HG03558 (cell line): ENCODE data around the gene SSBP3.

Experiments used
- ATAC-seq: cut with Tn5 transposase; IDR thresholded peaks from one replicate; pipeline ENCODE4 v1.9.1; 2021; ENCODE audit warnings: moderate number of reproducible peaks; ENCODE audit not compliant: unreplicated experiment; ENCODE audit errors: extremely low read depth

Gene SSBP3

GRCh38 chr1:54274881-54275280 lies 131.3 kb downstream of the SSBP3 start:
- no peak for ATAC-seq

DNA sequence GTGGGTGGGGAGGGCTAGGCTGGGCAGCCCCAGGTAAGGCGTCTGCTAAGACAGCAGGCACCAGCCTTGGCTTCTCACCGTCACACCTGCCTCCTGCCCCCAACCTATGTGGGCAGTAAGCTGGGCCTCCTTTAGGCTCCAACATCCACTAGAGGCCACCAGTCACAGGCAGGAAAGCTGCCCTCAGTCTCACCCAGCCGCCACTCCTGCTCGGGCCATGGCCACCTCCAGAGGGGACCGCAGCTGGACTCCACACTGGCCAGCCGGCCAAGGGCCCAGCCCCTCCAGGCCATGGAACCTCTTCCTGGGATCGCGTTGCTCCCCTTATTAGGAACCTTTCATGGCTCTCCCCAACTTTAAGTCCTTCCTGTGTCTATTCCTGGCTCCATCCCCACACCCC lies 131.7 kb downstream of the SSBP3 start:
- ATAC-seq, result no peak

DNA sequence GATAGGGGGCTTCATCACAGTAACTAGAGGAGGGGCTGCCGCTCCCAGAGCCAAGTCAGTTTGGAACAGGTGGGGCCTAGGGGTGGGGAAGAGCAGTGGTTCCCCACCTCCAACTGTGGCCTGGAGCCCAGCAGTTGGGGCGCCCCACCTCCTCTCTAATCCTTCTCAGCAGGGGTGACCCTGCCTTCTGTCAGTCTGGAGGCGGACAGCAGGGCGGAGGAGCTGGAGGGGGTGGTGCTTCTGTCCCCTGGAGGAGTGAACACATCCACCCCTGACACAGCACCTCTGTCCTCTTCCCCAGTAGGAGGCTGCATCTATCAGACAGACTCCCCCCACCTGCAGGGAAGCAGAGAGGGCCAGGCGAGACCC lies 132.4 kb downstream of the SSBP3 start:
- no peak for ATAC-seq

DNA sequence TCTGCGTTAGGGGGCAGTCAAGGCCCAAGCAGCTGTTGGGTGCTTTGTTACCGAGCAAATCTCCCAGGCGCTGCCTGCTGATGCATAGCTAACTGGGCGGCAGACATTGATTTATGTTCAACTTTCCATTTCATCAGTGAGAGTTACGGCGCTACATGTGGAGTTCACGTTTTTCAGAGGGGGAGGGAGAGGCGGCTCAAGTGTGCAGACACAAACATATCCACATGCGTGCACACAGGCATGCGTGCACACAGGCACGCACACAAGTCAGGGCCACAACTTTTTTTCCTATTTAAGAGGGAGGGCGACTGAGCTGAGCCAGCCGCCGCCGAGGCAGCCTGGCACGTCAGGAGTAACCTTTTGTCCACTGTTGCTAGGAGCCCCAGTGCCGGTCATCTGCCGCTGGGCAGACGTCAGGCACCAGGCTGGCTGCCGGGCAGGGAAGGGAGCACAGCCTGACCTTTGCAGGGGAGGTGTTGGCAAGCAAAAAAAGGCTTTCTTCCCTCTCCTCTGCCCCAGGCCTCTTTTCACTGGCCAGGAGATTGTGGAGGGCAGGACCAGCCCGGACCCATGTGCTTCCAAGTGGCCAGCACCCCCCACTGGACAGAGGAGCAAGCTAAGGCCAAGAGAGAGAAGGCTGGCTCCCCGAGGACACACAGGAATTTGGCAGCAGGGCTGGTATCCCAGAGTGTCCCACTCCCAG lies 133.0 kb downstream of the SSBP3 start:
- ATAC-seq, result no peak

DNA sequence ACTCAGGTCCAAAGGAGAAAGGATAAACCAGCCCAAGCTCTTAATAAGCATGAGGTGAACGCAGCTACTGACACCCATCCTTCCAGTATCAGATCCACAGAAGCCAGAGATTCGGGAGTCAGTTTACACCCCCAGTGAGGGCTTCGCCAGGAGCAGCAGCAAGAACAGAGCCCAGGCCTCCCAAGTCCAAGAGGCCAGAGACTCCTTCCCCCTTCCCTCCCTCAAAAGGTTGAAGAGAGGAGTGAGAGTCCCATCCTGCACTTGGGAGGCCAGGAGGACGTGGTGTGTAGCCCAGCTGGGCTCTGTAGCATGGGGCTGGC lies 133.5 kb downstream of the SSBP3 start:
- ATAC-seq, result no peak

DNA sequence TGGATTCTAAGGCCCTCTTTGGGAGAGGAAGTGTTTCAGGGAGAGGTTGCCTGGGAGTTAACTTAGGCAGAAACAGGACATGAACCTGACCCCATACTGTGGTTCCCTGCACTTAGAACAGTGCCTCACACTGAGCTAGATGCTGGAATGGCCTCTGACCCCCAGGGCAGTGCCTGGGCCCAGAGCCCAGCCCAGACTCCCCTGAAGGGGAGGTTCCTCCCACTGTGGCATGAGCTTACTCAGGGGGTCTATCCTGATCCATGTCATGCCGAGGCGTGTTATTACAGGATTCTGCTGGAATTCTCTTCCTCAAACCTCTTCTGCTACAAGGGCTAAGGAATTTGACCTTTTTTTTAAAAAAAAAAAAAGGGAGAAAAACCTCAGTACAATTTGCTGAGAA lies 134.1 kb downstream of the SSBP3 start:
- ATAC-seq, result no peak

- ATAC-seq, result no peak
Observed at GRCh38 chr1:54271341-54271740, 134.9 kb downstream of the SSBP3 start.

DNA sequence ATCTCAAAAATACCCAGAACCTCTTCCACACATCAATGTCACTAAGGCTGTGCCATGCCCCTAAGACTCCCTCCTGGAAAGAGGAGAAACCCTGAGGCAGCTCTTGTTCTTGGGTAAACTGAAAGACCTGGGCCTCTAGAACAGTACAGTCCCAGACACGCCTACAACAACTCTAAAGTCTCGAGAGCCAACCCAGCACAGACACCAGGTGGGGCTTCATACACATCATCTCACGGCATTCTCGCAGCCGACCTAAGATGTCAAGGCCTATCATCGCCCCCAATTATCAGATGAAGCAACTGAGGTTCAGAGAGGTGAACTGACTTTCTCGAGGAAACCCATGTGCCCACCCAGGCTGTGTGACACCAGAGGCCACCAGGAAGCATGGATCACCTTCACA lies 135.7 kb downstream of the SSBP3 start:
- no peak for ATAC-seq

GRCh38 chr1:54268762-54269297 lies 137.4 kb downstream of the SSBP3 start:
- no peak for ATAC-seq

DNA sequence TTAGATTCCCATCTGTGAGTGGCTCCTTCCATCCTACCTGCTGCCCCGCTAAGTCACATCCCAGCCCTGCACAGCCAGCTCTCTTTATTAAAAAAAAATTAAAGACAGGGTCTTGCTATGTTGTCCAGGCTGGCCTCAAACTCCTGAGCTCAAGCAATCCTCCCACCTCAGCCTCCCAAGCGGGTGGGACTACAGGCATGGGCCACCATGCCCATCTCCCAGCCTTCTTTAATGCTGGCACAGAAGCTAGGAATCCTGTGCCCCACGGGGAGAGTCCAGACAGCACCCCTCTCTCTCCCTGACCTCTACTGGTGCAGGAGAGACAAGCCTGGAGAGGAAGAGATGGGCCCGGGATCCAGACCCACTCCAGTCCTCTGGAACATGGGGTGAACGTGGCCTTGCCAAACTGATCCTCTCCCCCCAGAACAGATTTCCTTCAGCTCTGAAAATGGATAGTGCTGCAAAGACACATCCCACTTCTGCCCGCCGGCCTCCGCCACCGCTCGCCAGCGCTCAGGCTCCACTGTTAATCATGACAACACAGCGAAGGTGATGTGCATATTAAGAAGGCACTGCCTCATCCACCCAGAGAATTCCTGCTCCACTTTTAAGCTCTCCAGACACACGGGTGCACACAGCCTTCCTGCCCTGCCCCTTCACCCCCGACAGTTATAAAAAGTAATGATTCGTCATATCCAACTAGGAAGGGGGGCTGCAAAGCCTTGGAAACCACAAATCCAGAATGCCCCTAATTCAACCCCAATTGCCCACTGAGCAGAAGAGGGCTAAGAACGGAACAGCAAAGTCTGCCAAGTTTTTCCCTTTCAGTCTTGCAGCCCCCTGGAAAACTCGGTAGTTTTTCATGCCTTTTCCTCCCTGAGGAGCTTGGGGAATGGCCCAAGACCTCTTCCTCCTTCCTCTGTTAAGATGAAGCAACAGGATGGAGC lies 138.1 kb downstream of the SSBP3 start:
- no peak for ATAC-seq

DNA sequence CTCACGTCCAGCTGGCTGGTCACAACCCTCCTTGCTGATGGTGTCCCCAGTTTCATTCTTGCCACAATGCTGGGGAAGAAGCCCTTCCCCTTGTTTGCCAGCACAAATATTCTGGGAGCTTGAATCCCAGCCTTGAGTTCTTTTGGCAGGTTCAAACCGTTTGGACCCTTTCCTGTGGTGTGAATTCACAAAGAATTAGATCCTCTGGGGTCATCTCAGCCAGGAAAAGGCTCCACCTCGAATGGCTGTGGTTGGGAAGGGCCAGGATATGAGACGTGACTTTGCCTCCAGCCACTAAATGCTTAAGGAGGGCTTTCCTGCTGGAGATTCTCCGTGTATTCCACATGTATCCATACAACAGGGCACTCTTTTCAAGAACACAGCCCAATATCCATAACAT lies 139.3 kb downstream of the SSBP3 start:
- ATAC-seq, result no peak

- ATAC-seq, result no peak
Observed at GRCh38 chr1:54266195-54266594, 140.0 kb downstream of the SSBP3 start.

DNA sequence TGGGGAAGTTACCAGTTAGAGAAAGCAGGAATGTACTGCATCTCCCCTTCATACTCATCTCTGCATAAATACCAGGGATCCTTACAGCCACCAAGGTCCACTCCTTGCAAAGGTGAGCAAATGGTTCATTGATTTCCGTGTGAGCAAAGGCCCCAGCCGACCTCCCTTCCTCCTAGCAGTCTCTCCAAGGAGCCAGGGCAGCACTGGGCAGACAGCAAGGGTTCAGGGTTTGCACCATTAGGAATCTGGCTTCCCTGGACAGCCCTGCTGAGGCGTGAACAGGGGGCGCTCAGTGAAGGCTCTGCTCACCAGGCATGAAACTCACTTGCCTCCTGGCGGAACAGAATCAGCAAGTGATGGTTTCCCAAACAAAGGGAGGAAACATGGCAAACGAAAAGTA lies 140.5 kb downstream of the SSBP3 start:
- ATAC-seq, result no peak

DNA sequence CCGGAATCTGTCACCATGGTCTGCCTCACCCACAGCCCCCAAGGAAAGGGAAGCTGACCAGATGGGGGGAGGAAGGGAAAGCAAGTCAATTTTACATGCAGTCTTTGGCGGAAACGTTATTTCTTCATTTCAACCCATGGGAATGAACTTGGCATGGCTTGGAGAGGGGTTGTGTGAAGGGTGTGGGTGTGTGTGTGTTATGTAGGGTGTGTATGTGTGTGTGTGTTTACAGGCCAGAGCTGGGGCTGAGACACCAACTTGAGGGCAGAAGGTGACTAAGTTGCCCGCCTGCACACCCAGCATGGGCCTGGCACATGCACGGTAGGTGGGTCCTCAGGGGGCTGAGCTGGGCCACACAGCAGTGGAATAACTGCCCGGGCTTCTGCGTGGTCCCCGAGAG lies 141.1 kb downstream of the SSBP3 start:
- ATAC-seq, result no peak

- no peak for ATAC-seq
Observed at GRCh38 chr1:54263601-54264226, 142.5 kb downstream of the SSBP3 start.

- no peak for ATAC-seq
Observed at GRCh38 chr1:54262244-54262643, 143.9 kb downstream of the SSBP3 start.

DNA sequence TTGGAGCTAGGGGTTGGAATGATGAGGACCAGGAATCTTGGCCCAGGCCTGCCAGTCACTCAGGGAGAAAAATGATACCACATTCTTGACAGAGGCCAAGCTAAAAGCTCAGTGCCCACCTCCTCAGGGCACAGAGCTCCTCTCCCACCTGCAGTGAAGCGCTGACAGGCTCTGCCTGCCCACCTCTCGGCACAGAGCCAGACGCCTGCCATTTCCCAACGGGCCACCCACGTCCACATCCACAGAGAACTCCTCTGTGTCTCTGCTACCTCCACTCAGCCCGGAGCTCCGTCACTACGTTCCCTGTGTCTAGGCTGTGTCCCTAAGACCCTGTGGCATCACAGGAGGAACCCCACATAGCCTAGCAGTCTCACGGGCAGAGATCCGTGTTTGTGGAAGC lies 145.4 kb downstream of the SSBP3 start:
- no peak for ATAC-seq

DNA sequence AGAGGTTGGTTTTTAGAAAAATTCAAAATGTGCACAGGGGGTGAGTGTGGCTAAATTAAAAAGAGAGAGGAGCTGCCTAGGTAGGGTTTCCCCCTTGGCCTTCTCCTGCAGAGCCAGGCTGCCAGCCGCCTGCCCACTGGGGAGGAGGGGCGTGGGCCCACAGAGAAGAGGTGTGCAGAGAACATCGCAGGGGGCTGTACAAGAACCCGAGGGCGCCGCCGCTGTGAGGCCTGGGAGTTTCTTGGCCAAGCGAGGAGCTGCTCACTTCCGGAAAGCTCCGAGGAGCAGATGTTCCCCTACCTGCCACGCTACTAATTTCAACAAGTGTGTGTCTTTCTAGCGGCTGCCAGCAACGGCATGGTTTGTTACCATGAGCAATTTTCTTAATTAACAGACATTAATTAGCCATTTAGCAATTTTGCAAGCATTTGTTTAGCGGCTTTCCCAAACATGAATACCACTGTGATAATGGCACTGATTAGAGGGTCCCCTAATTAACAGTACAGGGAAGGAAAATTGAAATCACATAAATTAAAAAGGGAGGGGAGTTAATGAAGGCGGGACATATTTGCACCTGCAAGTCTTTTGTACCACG lies 146.6 kb downstream of the SSBP3 start:
- ATAC-seq, result no peak

GRCh38 chr1:54257876-54258275 lies 148.3 kb downstream of the SSBP3 start:
- ATAC-seq, result no peak

GRCh38 chr1:54257346-54257620 lies 148.9 kb downstream of the SSBP3 start:
- no peak for ATAC-seq
